CD4-positive, alpha-beta T cell (primary cell): Measurements from ENCODE around the gene PCDHA8. TPM values are rescaled to one million over a fixed set of nuclear protein-coding genes. Genes with fewer than 3 reads are reported as not detected.
"Not testable (repeated sequence)": the region's sequence is repeated elsewhere in the genome, so short reads cannot be mapped to it uniquely, and the experiment has no call there.

Experiments
- ATAC-seq: fragments of 200-7000 bp; cut with Tn5 transposase; one replicate; pipeline ENCODE4 v1.10.0; 2022; ENCODE audit warnings: mild to moderate bottlenecking; ENCODE audit not compliant: poor library complexity
- CTCF ChIA-PET: fragments of 350-600 bp; sonication (Branson Sonifier 250); formaldehyde crosslinking; loops from one replicate; lab custom pipeline; 2021; ENCODE audit warnings: antibody characterized with exemption, inconsistent platforms; lab: Charles Lee
- POLR2A ChIA-PET: fragments of 350-600 bp; sonication (Branson Sonifier 250); formaldehyde crosslinking; loops from one replicate; lab custom pipeline; 2021; ENCODE audit warnings: antibody characterized with exemption, inconsistent platforms; lab: Charles Lee
- DNase-seq, 14 experiments: peaks; one replicate each; pipeline ENCODE4 v3.0.0-alpha.2; 2013 to 2020; ENCODE audit warnings: mixed read lengths in 2 of 14
- H3K27ac ChIP-seq, 2 donors: one replicate each; pipeline versions ENCODE4 v1.5.1 to v1.7.0; 2013; ENCODE audit warnings: low read length in 2 of 2, low read depth in 1 of 2, mild to moderate bottlenecking in 1 of 2
- H3K27me3 ChIP-seq, 2 experiments: 1 replicate in 1 of 2; 2 replicates in 1 of 2; pipeline versions ENCODE4 v1.6.1 to v1.7.0; 2013; ENCODE audit warnings: low read length in 2 of 2, control low read depth in 1 of 2, mild to moderate bottlenecking in 1 of 2, moderate library complexity in 1 of 2; ENCODE audit not compliant: insufficient read depth in 2 of 2, control insufficient read depth in 1 of 2
- H3K36me3 ChIP-seq: one replicate; pipeline ENCODE4 v1.6.1; 2013; ENCODE audit warnings: low read length, control low read depth; ENCODE audit not compliant: insufficient read depth
- H3K4me1 ChIP-seq: one replicate; pipeline ENCODE4 v1.6.1; 2013; ENCODE audit warnings: low read length, control low read depth; ENCODE audit not compliant: insufficient read depth
- H3K4me3 ChIP-seq: one replicate; pipeline ENCODE4 v1.5.1; 2013; ENCODE audit warnings: mild to moderate bottlenecking, low read length, moderate library complexity
- H3K9me3 ChIP-seq, 2 experiments: 1 replicate in 1 of 2; 2 replicates in 1 of 2; pipeline versions ENCODE4 v1.6.1 to v1.7.0; 2013; ENCODE audit warnings: low read length in 2 of 2, mild to moderate bottlenecking in 2 of 2, control low read depth in 1 of 2, moderate library complexity in 1 of 2; ENCODE audit not compliant: control insufficient read depth in 1 of 2, insufficient read depth in 1 of 2
- H3K27ac Mint-ChIP-seq: one replicate; pipeline ENCODE4 v1.8.0; 2020; ENCODE audit warnings: mixed read lengths
- H3K27me3 Mint-ChIP-seq: one replicate; pipeline ENCODE4 v1.8.0; 2021; ENCODE audit warnings: mixed read lengths
- H3K36me3 Mint-ChIP-seq: one replicate; pipeline ENCODE4 v1.8.0; 2021; ENCODE audit warnings: low read depth, mixed read lengths
- H3K4me1 Mint-ChIP-seq: one replicate; pipeline ENCODE4 v1.8.0; 2021; ENCODE audit warnings: low read depth, mixed read lengths
- H3K4me3 Mint-ChIP-seq: one replicate; pipeline ENCODE4 v1.8.0; 2020; ENCODE audit warnings: mild to moderate bottlenecking, mixed read lengths
- H3K9me3 Mint-ChIP-seq: one replicate; pipeline ENCODE4 v1.8.0; 2020; ENCODE audit warnings: mixed read lengths
- intact Hi-C, 2 experiments: fragments of 100-400 bp; cut with DNase I in 1 of 2; cut with micrococcal nuclease in 1 of 2; formaldehyde crosslinking; loops; one replicate each; pipeline versions ENCODE4 v1.15.1 to v1.9.0; 2023 to 2025; cut with DNase I, micrococcal nuclease
- total RNA-seq, 174 experiments: library from RNA in 2 of 174; stranded (reverse) in 2 of 174; gene quantifications; one replicate each; pipeline ENCODE4 v1.2.3 and lab custom pipeline; 2021 to 2026
- TF ChIP-seq, protein P1 (sequence below): fragments of 200-600 bp; IDR thresholded peaks from one replicate; pipeline ENCODE4 v1.8.0; 2022; ENCODE audit warnings: antibody characterized with exemption, mild to moderate bottlenecking

Gene PCDHA8
- total RNA-seq, 2 experiments from 2014 or later, result not detected

DNA sequence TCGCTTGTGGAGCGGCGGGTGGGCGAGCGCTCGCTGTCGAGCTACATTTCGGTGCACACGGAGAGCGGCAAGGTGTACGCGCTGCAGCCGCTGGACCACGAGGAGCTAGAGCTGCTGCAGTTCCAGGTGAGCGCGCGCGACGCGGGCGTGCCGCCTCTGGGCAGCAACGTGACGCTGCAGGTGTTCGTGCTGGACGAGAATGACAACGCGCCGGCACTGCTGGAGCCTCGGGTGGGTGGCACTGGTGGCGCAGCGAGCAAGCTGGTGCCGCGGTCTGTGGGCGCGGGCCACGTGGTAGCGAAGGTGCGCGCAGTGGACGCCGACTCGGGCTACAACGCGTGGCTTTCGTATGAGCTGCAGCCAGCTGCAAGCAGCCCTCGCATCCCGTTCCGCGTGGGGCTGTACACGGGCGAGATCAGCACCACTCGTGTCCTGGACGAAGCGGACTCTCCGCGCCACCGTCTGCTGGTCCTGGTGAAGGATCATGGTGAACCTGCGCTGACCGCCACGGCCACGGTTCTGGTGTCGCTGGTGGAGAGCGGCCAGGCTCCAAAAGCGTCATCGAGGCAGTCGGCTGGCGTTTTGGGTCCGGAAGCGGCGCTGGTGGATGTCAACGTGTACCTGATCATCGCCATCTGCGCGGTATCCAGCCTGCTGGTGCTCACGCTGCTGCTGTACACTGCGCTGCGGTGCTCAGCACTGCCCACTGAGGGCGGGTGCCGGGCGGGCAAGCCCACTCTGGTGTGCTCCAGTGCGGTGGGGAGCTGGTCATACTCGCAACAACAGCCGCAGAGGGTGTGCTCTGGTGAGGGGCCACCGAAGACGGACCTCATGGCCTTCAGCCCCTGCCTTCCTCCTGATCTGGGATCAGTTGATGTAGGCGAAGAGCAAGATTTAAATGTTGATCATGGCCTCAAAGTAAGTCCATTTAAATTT, 2.1 kb downstream of the PCDHA8 start:
- Mint-ChIP-seq H3K27me3 (peaks cover 42% of the 10 kb centered on the region), H3K9me3 (peaks cover 18% of the 10 kb centered on the region), H3K4me3 (no peak overlapping the region), H3K36me3 (peaks cover 5% of the 10 kb centered on the region), H3K27ac (no peak overlapping the region), H3K4me1 (no peaks in the 10 kb centered on the region)
- TF ChIP-seq, protein P1, sequence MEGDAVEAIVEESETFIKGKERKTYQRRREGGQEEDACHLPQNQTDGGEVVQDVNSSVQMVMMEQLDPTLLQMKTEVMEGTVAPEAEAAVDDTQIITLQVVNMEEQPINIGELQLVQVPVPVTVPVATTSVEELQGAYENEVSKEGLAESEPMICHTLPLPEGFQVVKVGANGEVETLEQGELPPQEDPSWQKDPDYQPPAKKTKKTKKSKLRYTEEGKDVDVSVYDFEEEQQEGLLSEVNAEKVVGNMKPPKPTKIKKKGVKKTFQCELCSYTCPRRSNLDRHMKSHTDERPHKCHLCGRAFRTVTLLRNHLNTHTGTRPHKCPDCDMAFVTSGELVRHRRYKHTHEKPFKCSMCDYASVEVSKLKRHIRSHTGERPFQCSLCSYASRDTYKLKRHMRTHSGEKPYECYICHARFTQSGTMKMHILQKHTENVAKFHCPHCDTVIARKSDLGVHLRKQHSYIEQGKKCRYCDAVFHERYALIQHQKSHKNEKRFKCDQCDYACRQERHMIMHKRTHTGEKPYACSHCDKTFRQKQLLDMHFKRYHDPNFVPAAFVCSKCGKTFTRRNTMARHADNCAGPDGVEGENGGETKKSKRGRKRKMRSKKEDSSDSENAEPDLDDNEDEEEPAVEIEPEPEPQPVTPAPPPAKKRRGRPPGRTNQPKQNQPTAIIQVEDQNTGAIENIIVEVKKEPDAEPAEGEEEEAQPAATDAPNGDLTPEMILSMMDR, result no peak
- ChIA-PET CTCF (no interaction called here), POLR2A (no interaction called here)
- peaks cover 12 to 26% of the 10 kb centered on the region in 2 experiments for H3K9me3 ChIP-seq
- no peak for ATAC-seq
- no peaks in the 10 kb centered on the region for H3K4me1 ChIP-seq
- no peak for DNase-seq
- H3K4me3 ChIP-seq, result no peak overlapping the region
- H3K27ac ChIP-seq, result no peak overlapping the region
- no peaks in the 10 kb centered on the region for H3K36me3 ChIP-seq
- intact Hi-C loops, result no loop called here
- H3K27me3 ChIP-seq, result peaks cover 17 to 25% of the 10 kb centered on the region in 2 experiments

DNA sequence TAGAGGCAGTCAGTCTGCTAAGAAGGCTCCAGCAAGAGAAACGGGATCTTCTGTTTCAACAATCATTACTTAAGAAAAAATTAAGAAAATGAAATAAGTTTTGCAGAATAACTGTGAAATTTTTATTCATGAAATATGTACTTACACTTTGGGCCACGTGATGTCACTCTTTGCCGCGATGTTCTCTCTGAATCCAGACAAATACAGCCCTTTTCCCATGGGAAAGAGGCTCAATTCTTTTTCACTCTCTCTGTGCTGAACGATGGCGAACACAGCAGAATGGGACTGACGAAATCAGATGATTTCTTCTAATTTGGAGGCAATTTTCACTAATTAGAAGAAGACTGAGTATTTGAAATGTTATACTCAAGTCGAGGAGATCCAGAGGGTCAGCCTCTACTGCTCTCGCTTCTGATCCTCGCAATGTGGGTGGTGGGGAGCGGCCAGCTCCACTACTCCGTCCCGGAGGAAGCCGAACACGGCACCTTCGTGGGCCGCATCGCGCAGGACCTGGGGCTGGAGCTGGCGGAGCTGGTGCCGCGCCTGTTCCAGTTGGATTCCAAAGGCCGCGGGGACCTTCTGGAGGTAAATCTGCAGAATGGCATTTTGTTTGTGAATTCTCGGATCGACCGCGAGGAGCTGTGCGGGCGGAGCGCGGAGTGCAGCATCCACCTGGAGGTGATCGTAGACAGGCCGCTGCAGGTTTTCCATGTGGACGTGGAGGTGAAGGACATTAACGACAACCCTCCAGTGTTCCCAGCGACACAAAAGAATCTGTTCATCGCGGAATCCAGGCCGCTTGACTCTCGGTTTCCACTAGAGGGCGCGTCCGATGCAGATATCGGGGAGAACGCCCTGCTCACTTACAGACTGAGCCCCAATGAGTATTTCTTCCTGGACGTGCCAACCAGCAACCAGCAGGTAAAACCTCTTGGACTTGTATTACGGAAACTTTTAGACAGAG, 7.4 kb downstream of the PCDHA8 start, which contains the start of gene PCDHA9:
Gene PCDHA9 (plus strand): TSS at position 244 of the 964 bp plus-strand sequence. CDS start 114 bp downstream, at position 358.
- H3K36me3 Mint-ChIP-seq, H3K36me3 ChIP-seq, intact Hi-C loops, CTCF ChIA-PET, DNase-seq, H3K9me3 Mint-ChIP-seq, H3K4me3 ChIP-seq, POLR2A ChIA-PET, H3K4me1 Mint-ChIP-seq, H3K4me3 Mint-ChIP-seq, H3K27ac ChIP-seq, H3K27ac Mint-ChIP-seq, H3K4me1 ChIP-seq, ATAC-seq: not testable (repeated sequence)
- peaks cover 36% of the 10 kb centered on the region for H3K27me3 Mint-ChIP-seq
- Histone ChIP-seq H3K9me3 (peaks cover 7 to 29% of the 10 kb centered on the region in 2 experiments), H3K27me3 (peaks cover 15 to 18% of the 10 kb centered on the region in 2 experiments)

DNA sequence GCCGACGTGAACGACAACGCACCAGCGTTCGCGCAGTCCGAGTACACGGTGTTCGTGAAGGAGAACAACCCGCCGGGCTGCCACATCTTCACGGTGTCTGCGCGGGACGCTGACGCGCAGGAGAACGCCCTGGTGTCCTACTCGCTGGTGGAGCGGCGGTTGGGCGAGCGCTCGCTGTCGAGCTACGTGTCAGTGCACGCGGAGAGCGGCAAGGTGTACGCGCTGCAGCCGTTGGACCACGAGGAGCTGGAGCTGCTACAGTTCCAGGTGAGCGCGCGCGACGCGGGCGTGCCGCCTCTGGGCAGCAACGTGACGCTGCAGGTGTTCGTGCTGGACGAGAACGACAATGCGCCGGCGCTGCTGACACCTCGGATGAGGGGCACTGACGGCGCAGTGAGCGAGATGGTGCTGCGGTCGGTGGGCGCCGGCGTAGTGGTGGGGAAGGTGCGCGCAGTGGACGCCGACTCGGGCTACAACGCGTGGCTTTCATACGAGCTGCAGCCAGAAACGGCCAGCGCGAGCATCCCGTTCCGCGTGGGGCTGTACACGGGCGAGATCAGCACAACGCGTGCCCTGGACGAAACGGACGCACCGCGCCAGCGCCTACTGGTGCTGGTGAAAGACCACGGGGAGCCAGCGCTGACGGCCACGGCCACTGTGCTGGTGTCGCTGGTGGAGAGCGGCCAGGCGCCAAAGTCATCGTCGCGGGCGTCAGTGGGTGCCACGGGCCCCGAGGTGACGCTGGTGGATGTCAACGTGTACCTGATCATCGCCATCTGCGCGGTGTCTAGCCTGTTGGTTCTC, 9.0 kb downstream of the PCDHA8 start:
- H3K27me3 ChIP-seq, result peaks cover 20 to 25% of the 10 kb centered on the region in 2 experiments
- H3K36me3 ChIP-seq, H3K4me3 ChIP-seq, H3K4me1 ChIP-seq, H3K4me1 Mint-ChIP-seq, H3K27ac Mint-ChIP-seq, H3K9me3 Mint-ChIP-seq, H3K27ac ChIP-seq, DNase-seq, CTCF ChIA-PET, H3K36me3 Mint-ChIP-seq, POLR2A ChIA-PET, H3K4me3 Mint-ChIP-seq, intact Hi-C loops, ATAC-seq: not testable (repeated sequence)
- H3K27me3 Mint-ChIP-seq, result peaks cover 38% of the 10 kb centered on the region
- H3K9me3 ChIP-seq, result peaks cover 9 to 28% of the 10 kb centered on the region in 2 experiments
